Measurements from ENCODE around the gene ZNF385C.

The ZNF385C gene

GRCh38 chr17:42111871-42112551 lies 13.7 kb upstream of the ZNF385C start:
- Histone ChIP-seq H3K36me3 (ENCODE audit: control insufficient read depth, insufficient read depth, low read length, severe bottlenecking) (peaks cover 9% of the 10 kb centered on the region), H3K4me3 (ENCODE audit: low read length) (peak overlapping the region; percentile 88), H3K9ac (ENCODE audit: low read length) (peak overlapping the region; percentile 88), H3K9me3 (ENCODE audit: control insufficient read depth, low read length) (no peaks in the 10 kb centered on the region), H3K27me3 (replicated peaks; ENCODE audit: control insufficient read depth, insufficient read depth, low read length) (no peaks in the 10 kb centered on the region), H3K4me1 (ENCODE audit: control insufficient read depth, insufficient read depth, low read length) (peaks cover 13% of the 10 kb centered on the region)
- peak; percentile 33 for DNase-seq (ENCODE audit: low read depth)

- peaks cover 6% of the 10 kb centered on the region for H3K36me3 ChIP-seq (ENCODE audit: control insufficient read depth, insufficient read depth, low read length, severe bottlenecking)
- H3K27me3 ChIP-seq (replicated peaks; ENCODE audit: control insufficient read depth, insufficient read depth, low read length): no peaks in the 10 kb centered on the region
- H3K9me3 ChIP-seq (ENCODE audit: control insufficient read depth, low read length): no peaks in the 10 kb centered on the region
- peaks cover 13% of the 10 kb centered on the region for H3K4me1 ChIP-seq (ENCODE audit: control insufficient read depth, insufficient read depth, low read length)
- DNase-seq (ENCODE audit: low read depth): no peak
- peak overlapping the region; percentile 88 for H3K9ac ChIP-seq (ENCODE audit: low read length)
- H3K4me3 ChIP-seq (ENCODE audit: low read length): peak overlapping the region; percentile 88
Measured at GRCh38 chr17:42111265-42111636, 13.0 kb upstream of the ZNF385C start.

- Histone ChIP-seq H3K9ac (ENCODE audit: low read length) (no peak overlapping the region), H3K36me3 (ENCODE audit: control insufficient read depth, insufficient read depth, low read length, severe bottlenecking) (peaks cover 3% of the 10 kb centered on the region), H3K4me1 (ENCODE audit: control insufficient read depth, insufficient read depth, low read length) (peaks cover 13% of the 10 kb centered on the region)
Measured at GRCh38 chr17:42110301-42111264, 12.3 kb upstream of the ZNF385C start.

GRCh38 chr17:42109086-42109485 lies 10.8 kb upstream of the ZNF385C start:
- H3K9me3 ChIP-seq (ENCODE audit: control insufficient read depth, low read length): no peaks in the 10 kb centered on the region
- H3K36me3 ChIP-seq (ENCODE audit: control insufficient read depth, insufficient read depth, low read length, severe bottlenecking): no peaks in the 10 kb centered on the region
- H3K4me3 ChIP-seq (ENCODE audit: low read length): no peak overlapping the region
- H3K4me1 ChIP-seq (ENCODE audit: control insufficient read depth, insufficient read depth, low read length): peaks cover 13% of the 10 kb centered on the region
- H3K9ac ChIP-seq (ENCODE audit: low read length): no peak overlapping the region
- no peaks in the 10 kb centered on the region for H3K27me3 ChIP-seq (replicated peaks; ENCODE audit: control insufficient read depth, insufficient read depth, low read length)
- no peak for DNase-seq (ENCODE audit: low read depth)

More at GRCh38 chr17:42110301-42111264, 12.3 kb upstream of the ZNF385C start:
- Histone ChIP-seq H3K27me3 (replicated peaks; ENCODE audit: control insufficient read depth, insufficient read depth, low read length) (no peaks in the 10 kb centered on the region), H3K9me3 (ENCODE audit: control insufficient read depth, low read length) (no peaks in the 10 kb centered on the region), H3K4me3 (ENCODE audit: low read length) (no peak overlapping the region)
- DNase-seq (ENCODE audit: low read depth): no peak

GRCh38 chr17:42107597-42108576 lies 9.6 kb upstream of the ZNF385C start:
- Histone ChIP-seq H3K4me1 (ENCODE audit: control insufficient read depth, insufficient read depth, low read length) (peaks cover 11% of the 10 kb centered on the region), H3K27me3 (replicated peaks; ENCODE audit: control insufficient read depth, insufficient read depth, low read length) (no peaks in the 10 kb centered on the region), H3K4me3 (ENCODE audit: low read length) (no peak overlapping the region), H3K9me3 (ENCODE audit: control insufficient read depth, low read length) (no peaks in the 10 kb centered on the region), H3K9ac (ENCODE audit: low read length) (no peak overlapping the region), H3K36me3 (ENCODE audit: control insufficient read depth, insufficient read depth, low read length, severe bottlenecking) (no peaks in the 10 kb centered on the region)
- peak; percentile 35 for DNase-seq (ENCODE audit: low read depth)

GRCh38 chr17:42107124-42107523 lies 8.9 kb upstream of the ZNF385C start:
- no peaks in the 10 kb centered on the region for H3K36me3 ChIP-seq (ENCODE audit: control insufficient read depth, insufficient read depth, low read length, severe bottlenecking)
- H3K27me3 ChIP-seq (replicated peaks; ENCODE audit: control insufficient read depth, insufficient read depth, low read length): no peaks in the 10 kb centered on the region
- no peak overlapping the region for H3K4me3 ChIP-seq (ENCODE audit: low read length)
- no peak for DNase-seq (ENCODE audit: low read depth)
- no peaks in the 10 kb centered on the region for H3K9me3 ChIP-seq (ENCODE audit: control insufficient read depth, low read length)
- H3K4me1 ChIP-seq (ENCODE audit: control insufficient read depth, insufficient read depth, low read length): peaks cover 8% of the 10 kb centered on the region
- H3K9ac ChIP-seq (ENCODE audit: low read length): no peak overlapping the region

- Histone ChIP-seq H3K9ac (ENCODE audit: low read length) (no peak overlapping the region), H3K36me3 (ENCODE audit: control insufficient read depth, insufficient read depth, low read length, severe bottlenecking) (no peaks in the 10 kb centered on the region), H3K4me1 (ENCODE audit: control insufficient read depth, insufficient read depth, low read length) (peaks cover 3% of the 10 kb centered on the region), H3K27me3 (replicated peaks; ENCODE audit: control insufficient read depth, insufficient read depth, low read length) (no peaks in the 10 kb centered on the region), H3K4me3 (ENCODE audit: low read length) (no peak overlapping the region), H3K9me3 (ENCODE audit: control insufficient read depth, low read length) (no peaks in the 10 kb centered on the region)
- DNase-seq (ENCODE audit: low read depth): no peak
Measured at GRCh38 chr17:42106009-42106408, 7.7 kb upstream of the ZNF385C start.

- H3K9me3 ChIP-seq (ENCODE audit: control insufficient read depth, low read length): no peaks in the 10 kb centered on the region
- H3K27me3 ChIP-seq (replicated peaks; ENCODE audit: control insufficient read depth, insufficient read depth, low read length): no peaks in the 10 kb centered on the region
- DNase-seq (ENCODE audit: low read depth): no peak
- H3K36me3 ChIP-seq (ENCODE audit: control insufficient read depth, insufficient read depth, low read length, severe bottlenecking): no peaks in the 10 kb centered on the region
- H3K9ac ChIP-seq (ENCODE audit: low read length): no peak overlapping the region
- no peak overlapping the region for H3K4me3 ChIP-seq (ENCODE audit: low read length)
- peaks cover 3% of the 10 kb centered on the region for H3K4me1 ChIP-seq (ENCODE audit: control insufficient read depth, insufficient read depth, low read length)
Measured at GRCh38 chr17:42104264-42104663, 6.0 kb upstream of the ZNF385C start.

- Histone ChIP-seq H3K4me3 (ENCODE audit: low read length) (no peak overlapping the region), H3K4me1 (ENCODE audit: control insufficient read depth, insufficient read depth, low read length) (peaks cover 3% of the 10 kb centered on the region), H3K36me3 (ENCODE audit: control insufficient read depth, insufficient read depth, low read length, severe bottlenecking) (no peaks in the 10 kb centered on the region), H3K9me3 (ENCODE audit: control insufficient read depth, low read length) (no peaks in the 10 kb centered on the region), H3K27me3 (replicated peaks; ENCODE audit: control insufficient read depth, insufficient read depth, low read length) (no peaks in the 10 kb centered on the region), H3K9ac (ENCODE audit: low read length) (no peak overlapping the region)
- DNase-seq (ENCODE audit: low read depth): no peak
Measured at GRCh38 chr17:42103221-42103954, 5.1 kb upstream of the ZNF385C start.

GRCh38 chr17:42101513-42102292 lies 3.4 kb upstream of the ZNF385C start:
- peak; percentile 81 for DNase-seq (ENCODE audit: low read depth)
- Histone ChIP-seq H3K4me1 (ENCODE audit: control insufficient read depth, insufficient read depth, low read length) (peaks cover 3% of the 10 kb centered on the region), H3K9me3 (ENCODE audit: control insufficient read depth, low read length) (no peaks in the 10 kb centered on the region), H3K9ac (ENCODE audit: low read length) (no peak overlapping the region), H3K4me3 (ENCODE audit: low read length) (no peak overlapping the region), H3K27me3 (replicated peaks; ENCODE audit: control insufficient read depth, insufficient read depth, low read length) (peaks cover 15% of the 10 kb centered on the region), H3K36me3 (ENCODE audit: control insufficient read depth, insufficient read depth, low read length, severe bottlenecking) (no peaks in the 10 kb centered on the region)
